ENCODE measurements around the gene MDFIC. TPM values are rescaled to one million over a fixed set of nuclear protein-coding genes. Genes with fewer than 3 reads are reported as not detected.

MDFIC gene
- polyA plus RNA-seq, 1 of the 3 experiments (the other 2 are of a cell fraction): 2.8 TPM

DNA sequence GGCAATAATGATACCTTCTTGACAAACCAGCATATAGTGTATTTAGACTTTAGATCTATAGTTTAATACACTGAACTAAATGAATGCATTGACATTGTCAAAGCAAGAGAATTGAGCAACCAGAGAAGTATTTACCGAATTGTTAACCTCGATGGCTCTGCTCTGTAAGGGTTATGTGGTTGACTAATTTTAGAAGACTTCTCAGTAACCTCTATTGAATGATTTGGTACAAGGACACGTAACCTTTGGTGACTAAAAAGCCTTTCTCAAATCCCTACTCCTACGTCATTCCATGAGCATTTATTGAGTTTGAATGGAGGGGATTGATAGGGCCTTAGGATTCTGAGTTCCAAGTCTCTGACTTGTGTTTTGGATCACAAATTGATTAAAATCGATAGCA lies 67.6 kb downstream of the MDFIC start:
- Histone ChIP-seq H3K4me2 (no peak overlapping the region), H4K20me1 (ENCODE audit: insufficient read depth) (no peaks in the 10 kb centered on the region), H3K9me2 (no peaks in the 10 kb centered on the region), H3K27ac (ENCODE audit: low read depth in 2 of 2, low read length in 1 of 2) (no peak overlapping the region; a peak in 1 of 4 replicates), H3K9me3 (no peaks in the 10 kb centered on the region), H2AFZ (ENCODE audit: low read depth) (no peak overlapping the region), H3K4me3 (ENCODE audit: low read depth in 2 of 2, low read length in 1 of 2) (no peak overlapping the region), H3K4me1 (ENCODE audit: control insufficient read depth in 1 of 2, insufficient read depth in 2 of 2, low read depth in 1 of 2, low read length in 1 of 2) (no peaks in the 10 kb centered on the region), H3F3A (replicated peaks; ENCODE audit: insufficient read depth) (no peaks in the 10 kb centered on the region), H3K79me2 (ENCODE audit: insufficient read depth) (no peaks in the 10 kb centered on the region), H3K27me3 (ENCODE audit: insufficient read depth) (no peaks in the 10 kb centered on the region), H3K9ac (no peak overlapping the region), H3K36me3 (replicated peaks in 1 of 2; ENCODE audit: control insufficient read depth in 1 of 2, insufficient read depth in 2 of 2, low read length in 1 of 2) (no peaks in the 10 kb centered on the region)
- no peak for DNase-seq
- ChIA-PET CTCF (no interaction called here), POLR2A (no interaction called here)
- TF ChIP-seq GATA2 (CRISPR knock-in tag; IDR thresholded peaks at IDR 0.05) (no peak), EZH2phosphoT487 (IDR thresholded peaks at IDR 0.05; ENCODE audit: borderline replicate concordance, low read depth) (no peak), GABPA (IDR thresholded peaks at IDR 0.05; ENCODE audit: low read depth) (no peak), IRF3 (IDR thresholded peaks at IDR 0.05; ENCODE audit: low read depth, low read length) (no peak), TAF1 (IDR thresholded peaks at IDR 0.05; ENCODE audit: borderline replicate concordance, low read depth, low read length) (no peak), FOSL2 (IDR thresholded peaks at IDR 0.05; ENCODE audit: borderline replicate concordance, low read depth) (no peak), MXI1 (IDR thresholded peaks at IDR 0.05; ENCODE audit: low read depth, low read length) (no peak)
- TF ChIP-seq, protein P1, sequence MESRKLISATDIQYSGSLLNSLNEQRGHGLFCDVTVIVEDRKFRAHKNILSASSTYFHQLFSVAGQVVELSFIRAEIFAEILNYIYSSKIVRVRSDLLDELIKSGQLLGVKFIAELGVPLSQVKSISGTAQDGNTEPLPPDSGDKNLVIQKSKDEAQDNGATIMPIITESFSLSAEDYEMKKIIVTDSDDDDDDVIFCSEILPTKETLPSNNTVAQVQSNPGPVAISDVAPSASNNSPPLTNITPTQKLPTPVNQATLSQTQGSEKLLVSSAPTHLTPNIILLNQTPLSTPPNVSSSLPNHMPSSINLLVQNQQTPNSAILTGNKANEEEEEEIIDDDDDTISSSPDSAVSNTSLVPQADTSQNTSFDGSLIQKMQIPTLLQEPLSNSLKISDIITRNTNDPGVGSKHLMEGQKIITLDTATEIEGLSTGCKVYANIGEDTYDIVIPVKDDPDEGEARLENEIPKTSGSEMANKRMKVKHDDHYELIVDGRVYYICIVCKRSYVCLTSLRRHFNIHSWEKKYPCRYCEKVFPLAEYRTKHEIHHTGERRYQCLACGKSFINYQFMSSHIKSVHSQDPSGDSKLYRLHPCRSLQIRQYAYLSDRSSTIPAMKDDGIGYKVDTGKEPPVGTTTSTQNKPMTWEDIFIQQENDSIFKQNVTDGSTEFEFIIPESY (IDR thresholded peaks at IDR 0.05; ENCODE audit: borderline replicate concordance, low read depth): no peak
- TF ChIP-seq, protein P2, sequence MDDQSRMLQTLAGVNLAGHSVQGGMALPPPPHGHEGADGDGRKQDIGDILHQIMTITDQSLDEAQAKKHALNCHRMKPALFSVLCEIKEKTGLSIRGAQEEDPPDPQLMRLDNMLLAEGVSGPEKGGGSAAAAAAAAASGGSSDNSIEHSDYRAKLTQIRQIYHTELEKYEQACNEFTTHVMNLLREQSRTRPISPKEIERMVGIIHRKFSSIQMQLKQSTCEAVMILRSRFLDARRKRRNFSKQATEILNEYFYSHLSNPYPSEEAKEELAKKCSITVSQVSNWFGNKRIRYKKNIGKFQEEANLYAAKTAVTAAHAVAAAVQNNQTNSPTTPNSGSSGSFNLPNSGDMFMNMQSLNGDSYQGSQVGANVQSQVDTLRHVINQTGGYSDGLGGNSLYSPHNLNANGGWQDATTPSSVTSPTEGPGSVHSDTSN (IDR thresholded peaks at IDR 0.05): no peak
- 11% methylated on average over 5 of the region's 5 CpGs for WGBS (ENCODE audit: low lambda C conversion rate)

DNA sequence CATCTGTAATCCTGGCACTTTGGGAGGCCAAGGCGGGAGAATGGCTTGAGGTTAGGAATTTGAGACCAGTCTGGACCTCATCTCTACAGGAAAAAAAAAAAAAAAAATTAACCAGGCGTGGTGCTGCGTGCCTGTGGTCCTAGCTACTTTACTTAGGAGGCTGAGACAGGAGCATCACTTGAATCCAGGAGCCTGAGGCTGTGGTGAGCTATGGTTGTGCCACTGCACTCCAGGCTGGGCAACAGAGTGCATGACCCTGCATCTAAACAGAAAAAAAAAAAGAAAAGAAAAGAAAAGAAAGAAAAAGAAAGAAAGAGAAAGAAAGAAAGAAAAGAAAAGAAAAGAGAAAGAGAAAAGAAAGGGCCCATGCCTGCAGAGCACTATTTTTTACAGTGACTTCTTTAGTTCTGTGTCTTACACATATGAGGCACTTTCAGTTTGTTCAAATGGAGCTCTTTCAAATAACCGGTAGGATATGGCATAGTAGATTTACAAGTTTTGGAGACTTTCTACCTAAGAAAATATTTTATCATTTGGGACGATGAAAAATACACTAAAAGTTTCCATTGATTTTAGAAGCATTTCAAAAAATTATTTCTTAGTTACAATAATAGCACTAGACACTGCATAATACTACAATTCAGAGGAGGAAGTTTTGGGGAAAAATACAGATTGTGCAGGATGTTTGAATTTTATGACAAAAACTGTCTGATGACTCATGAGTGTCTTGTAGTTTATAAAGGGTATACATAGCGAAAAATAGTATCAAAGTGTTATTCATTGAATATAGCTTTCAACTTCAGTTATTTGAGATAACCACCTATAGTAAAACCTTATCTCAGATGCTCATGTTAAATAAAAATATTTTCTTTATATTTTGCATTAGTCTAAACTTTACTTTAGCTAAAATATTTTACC lies 75.9 kb downstream of the MDFIC start:
- Histone ChIP-seq H3F3A (replicated peaks; ENCODE audit: insufficient read depth) (no peaks in the 10 kb centered on the region), H3K4me3 (ENCODE audit: low read depth in 2 of 2, low read length in 1 of 2) (no peak overlapping the region), H2AFZ (ENCODE audit: low read depth) (no peak overlapping the region), H3K79me2 (ENCODE audit: insufficient read depth) (no peaks in the 10 kb centered on the region), H3K27me3 (ENCODE audit: insufficient read depth) (no peaks in the 10 kb centered on the region), H3K36me3 (replicated peaks in 1 of 2; ENCODE audit: control insufficient read depth in 1 of 2, insufficient read depth in 2 of 2, low read length in 1 of 2) (no peaks in the 10 kb centered on the region), H4K20me1 (ENCODE audit: insufficient read depth) (no peaks in the 10 kb centered on the region), H3K9me3 (no peaks in the 10 kb centered on the region), H3K9ac (no peak overlapping the region), H3K9me2 (0 out of 2 replicates have a peak, but pooled peaks cover 2% of the 10 kb centered on the region), H3K4me1 (ENCODE audit: control insufficient read depth in 1 of 2, insufficient read depth in 2 of 2, low read depth in 1 of 2, low read length in 1 of 2) (no peaks in the 10 kb centered on the region), H3K4me2 (no peak overlapping the region; the same call in 1 of the 2 replicates), H3K27ac (ENCODE audit: low read depth in 2 of 2, low read length in 1 of 2) (no peak overlapping the region)
- TF ChIP-seq, protein P3, sequence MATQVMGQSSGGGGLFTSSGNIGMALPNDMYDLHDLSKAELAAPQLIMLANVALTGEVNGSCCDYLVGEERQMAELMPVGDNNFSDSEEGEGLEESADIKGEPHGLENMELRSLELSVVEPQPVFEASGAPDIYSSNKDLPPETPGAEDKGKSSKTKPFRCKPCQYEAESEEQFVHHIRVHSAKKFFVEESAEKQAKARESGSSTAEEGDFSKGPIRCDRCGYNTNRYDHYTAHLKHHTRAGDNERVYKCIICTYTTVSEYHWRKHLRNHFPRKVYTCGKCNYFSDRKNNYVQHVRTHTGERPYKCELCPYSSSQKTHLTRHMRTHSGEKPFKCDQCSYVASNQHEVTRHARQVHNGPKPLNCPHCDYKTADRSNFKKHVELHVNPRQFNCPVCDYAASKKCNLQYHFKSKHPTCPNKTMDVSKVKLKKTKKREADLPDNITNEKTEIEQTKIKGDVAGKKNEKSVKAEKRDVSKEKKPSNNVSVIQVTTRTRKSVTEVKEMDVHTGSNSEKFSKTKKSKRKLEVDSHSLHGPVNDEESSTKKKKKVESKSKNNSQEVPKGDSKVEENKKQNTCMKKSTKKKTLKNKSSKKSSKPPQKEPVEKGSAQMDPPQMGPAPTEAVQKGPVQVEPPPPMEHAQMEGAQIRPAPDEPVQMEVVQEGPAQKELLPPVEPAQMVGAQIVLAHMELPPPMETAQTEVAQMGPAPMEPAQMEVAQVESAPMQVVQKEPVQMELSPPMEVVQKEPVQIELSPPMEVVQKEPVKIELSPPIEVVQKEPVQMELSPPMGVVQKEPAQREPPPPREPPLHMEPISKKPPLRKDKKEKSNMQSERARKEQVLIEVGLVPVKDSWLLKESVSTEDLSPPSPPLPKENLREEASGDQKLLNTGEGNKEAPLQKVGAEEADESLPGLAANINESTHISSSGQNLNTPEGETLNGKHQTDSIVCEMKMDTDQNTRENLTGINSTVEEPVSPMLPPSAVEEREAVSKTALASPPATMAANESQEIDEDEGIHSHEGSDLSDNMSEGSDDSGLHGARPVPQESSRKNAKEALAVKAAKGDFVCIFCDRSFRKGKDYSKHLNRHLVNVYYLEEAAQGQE (IDR thresholded peaks at IDR 0.05; ENCODE audit: low read depth, low read length): no peak
- TF ChIP-seq FOSL2 (IDR thresholded peaks at IDR 0.05; ENCODE audit: borderline replicate concordance, low read depth): no peak
- no peak for TF ChIP-seq NRF1 (IDR thresholded peaks at IDR 0.05; ENCODE audit: low read depth, low read length)
- TF ChIP-seq GABPA (IDR thresholded peaks at IDR 0.05; ENCODE audit: low read depth): no peak
- CTCF ChIA-PET: no interaction called here
- POLR2A ChIA-PET: no interaction called here
- DNase-seq: no peak
- WGBS (ENCODE audit: low lambda C conversion rate): 10% methylated on average over 6 of the region's 6 CpGs
